ENCODE results near the gene CTNNA1.
"Not testable (repeated sequence)": the region's sequence is repeated elsewhere in the genome, so short reads cannot be mapped to it uniquely, and the experiment has no call there.

Gene CTNNA1

GRCh38 chr5:138751344-138751743 is 1.9 kb upstream of the CTNNA1 start:
- H3K36me3 ChIP-seq (ENCODE audit: control insufficient read depth in 2 of 2, insufficient read depth in 1 of 2, low read length in 2 of 2); H3K27ac ChIP-seq (ENCODE audit: extremely low read depth, low read depth, low read length); H3K4me3 ChIP-seq (ENCODE audit: low read depth, low read length); POLR2A ChIA-PET; H3K9me3 ChIP-seq (ENCODE audit: control insufficient read depth, insufficient read depth, low read depth, low read length); H3K4me1 ChIP-seq (ENCODE audit: control insufficient read depth, insufficient read depth, low read length): not testable (repeated sequence)
- CTCF ChIA-PET = interaction anchor here (0.6 kb wide), 1 partner anchor 110 kb away, joined by 3 read pairs; no protein-coding TSS in a partner anchor
- TF ChIP-seq ZNF121 (tag by site-specific recombination; IDR thresholded peaks at IDR 0.05) (peak; percentile 85), ZSCAN5A (tag by site-specific recombination; IDR thresholded peaks at IDR 0.05) (0 out of 2 replicates have a peak, but pooled peaks have one; percentile 68)
- TF ChIP-seq, protein P1, sequence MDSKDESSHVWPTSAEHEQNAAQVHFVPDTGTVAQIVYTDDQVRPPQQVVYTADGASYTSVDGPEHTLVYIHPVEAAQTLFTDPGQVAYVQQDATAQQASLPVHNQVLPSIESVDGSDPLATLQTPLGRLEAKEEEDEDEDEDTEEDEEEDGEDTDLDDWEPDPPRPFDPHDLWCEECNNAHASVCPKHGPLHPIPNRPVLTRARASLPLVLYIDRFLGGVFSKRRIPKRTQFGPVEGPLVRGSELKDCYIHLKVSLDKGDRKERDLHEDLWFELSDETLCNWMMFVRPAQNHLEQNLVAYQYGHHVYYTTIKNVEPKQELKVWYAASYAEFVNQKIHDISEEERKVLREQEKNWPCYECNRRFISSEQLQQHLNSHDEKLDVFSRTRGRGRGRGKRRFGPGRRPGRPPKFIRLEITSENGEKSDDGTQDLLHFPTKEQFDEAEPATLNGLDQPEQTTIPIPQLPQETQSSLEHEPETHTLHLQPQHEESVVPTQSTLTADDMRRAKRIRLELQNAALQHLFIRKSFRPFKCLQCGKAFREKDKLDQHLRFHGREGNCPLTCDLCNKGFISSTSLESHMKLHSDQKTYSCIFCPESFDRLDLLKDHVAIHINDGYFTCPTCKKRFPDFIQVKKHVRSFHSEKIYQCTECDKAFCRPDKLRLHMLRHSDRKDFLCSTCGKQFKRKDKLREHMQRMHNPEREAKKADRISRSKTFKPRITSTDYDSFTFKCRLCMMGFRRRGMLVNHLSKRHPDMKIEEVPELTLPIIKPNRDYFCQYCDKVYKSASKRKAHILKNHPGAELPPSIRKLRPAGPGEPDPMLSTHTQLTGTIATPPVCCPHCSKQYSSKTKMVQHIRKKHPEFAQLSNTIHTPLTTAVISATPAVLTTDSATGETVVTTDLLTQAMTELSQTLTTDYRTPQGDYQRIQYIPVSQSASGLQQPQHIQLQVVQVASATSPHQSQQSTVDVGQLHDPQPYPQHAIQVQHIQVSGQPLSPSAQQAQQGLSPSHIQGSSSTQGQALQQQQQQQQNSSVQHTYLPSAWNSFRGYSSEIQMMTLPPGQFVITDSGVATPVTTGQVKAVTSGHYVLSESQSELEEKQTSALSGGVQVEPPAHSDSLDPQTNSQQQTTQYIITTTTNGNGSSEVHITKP (tag by site-specific recombination; IDR thresholded peaks at IDR 0.05) = peak; percentile 73; the same call in 1 of the 2 replicates

DNA sequence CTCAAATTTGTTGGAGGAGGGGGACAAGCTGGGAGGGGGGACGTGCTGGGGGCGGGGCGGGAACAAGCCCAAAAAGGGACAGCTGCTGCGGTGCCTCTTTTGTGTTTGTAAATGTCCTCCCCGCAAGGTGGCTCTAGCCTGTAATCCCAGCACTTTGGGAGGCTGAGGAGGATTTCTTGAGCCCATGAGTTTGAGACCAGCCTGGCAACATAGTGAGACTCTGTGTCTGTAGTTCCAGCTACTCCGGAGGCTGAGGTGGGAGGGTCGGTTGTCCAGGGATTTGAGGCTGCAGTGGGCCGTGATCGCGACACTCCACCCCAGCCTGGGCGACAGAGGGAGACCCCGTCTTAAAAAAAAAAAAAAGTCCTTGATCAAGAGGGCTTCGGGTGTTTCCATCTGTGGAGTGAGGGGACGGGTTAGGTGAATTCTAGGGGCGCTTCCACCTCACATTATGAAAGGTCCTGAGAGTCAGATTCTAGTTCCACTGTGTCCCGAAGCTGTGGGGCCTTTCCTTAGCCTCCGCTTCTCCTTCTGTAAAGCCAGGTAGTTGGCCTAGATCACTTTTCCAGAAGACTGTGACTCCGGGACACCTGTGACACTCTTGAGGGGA is 779 bp upstream of the CTNNA1 start:
- ChIA-PET POLR2A (interaction anchor here (1.6 kb wide), 1 partner anchor 11 kb away, joined by 4 read pairs; no protein-coding TSS in a partner anchor), CTCF (interaction anchor here (0.6 kb wide), 3 partner anchors 57 to 610 kb away, joined by 3 to 5 read pairs (median 3); no protein-coding TSS in a partner anchor)

More for the DNA sequence above, 779 bp upstream of the CTNNA1 start:
- TF ChIP-seq ZNF394 (tag by site-specific recombination; IDR thresholded peaks at IDR 0.05; ENCODE audit: borderline replicate concordance) (peak; percentile 96), ZNF121 (tag by site-specific recombination; IDR thresholded peaks at IDR 0.05) (peak; percentile 47; the same call in 1 of the 2 replicates), ZBTB6 (tag by site-specific recombination; IDR thresholded peaks at IDR 0.05) (peak; percentile 58; the same call in 1 of the 2 replicates), SETDB1 (IDR thresholded peaks at IDR 0.05; ENCODE audit: insufficient read length, low read length) (no peak), SCRT2 (tag by site-specific recombination; IDR thresholded peaks at IDR 0.05) (no peak), KLF10 (tag by site-specific recombination; IDR thresholded peaks at IDR 0.05) (0 out of 2 replicates have a peak, but pooled peaks have one; percentile 24), ZBTB8A (tag by site-specific recombination; IDR thresholded peaks at IDR 0.05) (peak; percentile 37; the same call in 1 of the 2 replicates), ZNF335 (tag by site-specific recombination; conservative IDR thresholded peaks at IDR 0.05) (peak; percentile 75; the same call in 1 of the 2 replicates), ZNF660 (tag by site-specific recombination; IDR thresholded peaks at IDR 0.05) (0 out of 2 replicates have a peak, but pooled peaks have one; percentile 15), SP2 (tag by site-specific recombination; IDR thresholded peaks at IDR 0.05) (peak; percentile 41; the same call in 1 of the 2 replicates), ZNF433 (tag by site-specific recombination; IDR thresholded peaks at IDR 0.05; ENCODE audit: low read depth) (no peak)
- TF ChIP-seq, protein P1 (tag by site-specific recombination; IDR thresholded peaks at IDR 0.05) = peak; percentile 66; the same call in 1 of the 2 replicates
- TF ChIP-seq, protein P2, sequence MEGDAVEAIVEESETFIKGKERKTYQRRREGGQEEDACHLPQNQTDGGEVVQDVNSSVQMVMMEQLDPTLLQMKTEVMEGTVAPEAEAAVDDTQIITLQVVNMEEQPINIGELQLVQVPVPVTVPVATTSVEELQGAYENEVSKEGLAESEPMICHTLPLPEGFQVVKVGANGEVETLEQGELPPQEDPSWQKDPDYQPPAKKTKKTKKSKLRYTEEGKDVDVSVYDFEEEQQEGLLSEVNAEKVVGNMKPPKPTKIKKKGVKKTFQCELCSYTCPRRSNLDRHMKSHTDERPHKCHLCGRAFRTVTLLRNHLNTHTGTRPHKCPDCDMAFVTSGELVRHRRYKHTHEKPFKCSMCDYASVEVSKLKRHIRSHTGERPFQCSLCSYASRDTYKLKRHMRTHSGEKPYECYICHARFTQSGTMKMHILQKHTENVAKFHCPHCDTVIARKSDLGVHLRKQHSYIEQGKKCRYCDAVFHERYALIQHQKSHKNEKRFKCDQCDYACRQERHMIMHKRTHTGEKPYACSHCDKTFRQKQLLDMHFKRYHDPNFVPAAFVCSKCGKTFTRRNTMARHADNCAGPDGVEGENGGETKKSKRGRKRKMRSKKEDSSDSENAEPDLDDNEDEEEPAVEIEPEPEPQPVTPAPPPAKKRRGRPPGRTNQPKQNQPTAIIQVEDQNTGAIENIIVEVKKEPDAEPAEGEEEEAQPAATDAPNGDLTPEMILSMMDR (tag by site-specific recombination; IDR thresholded peaks at IDR 0.05) = peak; percentile 55; the same call in 1 of the 2 replicates
- TF ChIP-seq, protein P3, sequence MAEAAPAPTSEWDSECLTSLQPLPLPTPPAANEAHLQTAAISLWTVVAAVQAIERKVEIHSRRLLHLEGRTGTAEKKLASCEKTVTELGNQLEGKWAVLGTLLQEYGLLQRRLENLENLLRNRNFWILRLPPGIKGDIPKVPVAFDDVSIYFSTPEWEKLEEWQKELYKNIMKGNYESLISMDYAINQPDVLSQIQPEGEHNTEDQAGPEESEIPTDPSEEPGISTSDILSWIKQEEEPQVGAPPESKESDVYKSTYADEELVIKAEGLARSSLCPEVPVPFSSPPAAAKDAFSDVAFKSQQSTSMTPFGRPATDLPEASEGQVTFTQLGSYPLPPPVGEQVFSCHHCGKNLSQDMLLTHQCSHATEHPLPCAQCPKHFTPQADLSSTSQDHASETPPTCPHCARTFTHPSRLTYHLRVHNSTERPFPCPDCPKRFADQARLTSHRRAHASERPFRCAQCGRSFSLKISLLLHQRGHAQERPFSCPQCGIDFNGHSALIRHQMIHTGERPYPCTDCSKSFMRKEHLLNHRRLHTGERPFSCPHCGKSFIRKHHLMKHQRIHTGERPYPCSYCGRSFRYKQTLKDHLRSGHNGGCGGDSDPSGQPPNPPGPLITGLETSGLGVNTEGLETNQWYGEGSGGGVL (tag by site-specific recombination; IDR thresholded peaks at IDR 0.05) = no peak
- Histone ChIP-seq H3K27ac (ENCODE audit: extremely low read depth, low read depth, low read length) (peak overlapping the region; percentile 90), H3K4me3 (ENCODE audit: low read depth, low read length) (peak overlapping the region; percentile 71), H3K9me3 (ENCODE audit: control insufficient read depth, insufficient read depth, low read depth, low read length) (no peaks in the 10 kb centered on the region), H3K4me1 (ENCODE audit: control insufficient read depth, insufficient read depth, low read length) (peaks cover 5% of the 10 kb centered on the region), H3K36me3 (ENCODE audit: control insufficient read depth in 2 of 2, insufficient read depth in 1 of 2, low read length in 2 of 2) (peaks cover 0 to 7% of the 10 kb centered on the region in 2 experiments; a peak in 2 of 3 replicates)

Data from HEK293 (cell line).